Activated CD8-positive, alpha-beta memory T cell treated with anti-CD3 and anti-CD28 coated beads for 1 hour (primary cell): ENCODE data around the gene BEND5.

Source experiments
- DNase-seq, 2 donors: peaks; one replicate each; pipeline ENCODE4 v3.0.0-alpha.2; 2020; ENCODE audit warnings: low read depth in 1 of 2; ENCODE audit errors: extremely low read depth in 1 of 2

Gene BEND5, protein sequence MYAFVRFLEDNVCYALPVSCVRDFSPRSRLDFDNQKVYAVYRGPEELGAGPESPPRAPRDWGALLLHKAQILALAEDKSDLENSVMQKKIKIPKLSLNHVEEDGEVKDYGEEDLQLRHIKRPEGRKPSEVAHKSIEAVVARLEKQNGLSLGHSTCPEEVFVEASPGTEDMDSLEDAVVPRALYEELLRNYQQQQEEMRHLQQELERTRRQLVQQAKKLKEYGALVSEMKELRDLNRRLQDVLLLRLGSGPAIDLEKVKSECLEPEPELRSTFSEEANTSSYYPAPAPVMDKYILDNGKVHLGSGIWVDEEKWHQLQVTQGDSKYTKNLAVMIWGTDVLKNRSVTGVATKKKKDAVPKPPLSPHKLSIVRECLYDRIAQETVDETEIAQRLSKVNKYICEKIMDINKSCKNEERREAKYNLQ

DNA sequence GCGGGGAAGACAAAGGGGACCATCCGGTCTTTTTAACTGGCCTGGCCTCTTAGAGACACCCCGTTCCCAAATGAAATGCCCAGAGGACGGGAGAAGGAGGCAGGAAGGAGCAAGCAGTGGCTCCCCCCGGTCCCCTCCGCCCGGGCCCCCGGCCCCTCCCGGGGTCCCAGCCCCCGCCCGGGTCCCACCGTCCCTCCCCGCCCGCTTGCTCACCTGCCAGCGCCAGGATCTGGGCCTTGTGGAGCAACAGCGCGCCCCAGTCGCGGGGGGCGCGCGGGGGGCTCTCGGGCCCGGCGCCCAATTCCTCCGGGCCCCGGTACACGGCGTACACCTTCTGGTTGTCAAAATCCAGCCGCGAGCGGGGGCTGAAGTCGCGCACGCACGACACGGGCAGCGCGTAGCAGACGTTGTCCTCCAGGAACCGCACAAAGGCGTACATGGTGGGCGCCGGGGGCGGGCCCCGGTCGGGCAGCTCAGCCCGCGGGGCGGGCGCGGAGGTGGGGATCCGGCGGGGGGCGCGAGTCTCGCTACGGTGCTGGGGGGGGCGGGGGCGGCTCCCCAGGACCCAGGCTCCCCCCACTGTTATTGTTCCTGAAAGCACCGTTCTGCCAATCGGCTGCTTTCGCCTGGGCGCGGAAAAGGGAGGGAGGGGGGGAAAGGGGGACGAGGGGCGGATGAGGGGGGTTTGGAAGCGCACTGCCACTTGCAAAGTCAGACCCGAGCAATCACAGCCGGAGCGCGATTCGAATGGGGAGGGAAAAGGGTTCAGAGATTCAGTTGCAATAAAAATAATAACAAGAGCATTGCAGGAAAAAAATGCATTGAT is at the start of gene BEND5:
BEND5 (minus strand) TSS at position 499 of the 826 bp plus-strand sequence; CDS start at position 439, 60 bp downstream.
- DNase-seq, result peak; percentile 21 to 41

DNA sequence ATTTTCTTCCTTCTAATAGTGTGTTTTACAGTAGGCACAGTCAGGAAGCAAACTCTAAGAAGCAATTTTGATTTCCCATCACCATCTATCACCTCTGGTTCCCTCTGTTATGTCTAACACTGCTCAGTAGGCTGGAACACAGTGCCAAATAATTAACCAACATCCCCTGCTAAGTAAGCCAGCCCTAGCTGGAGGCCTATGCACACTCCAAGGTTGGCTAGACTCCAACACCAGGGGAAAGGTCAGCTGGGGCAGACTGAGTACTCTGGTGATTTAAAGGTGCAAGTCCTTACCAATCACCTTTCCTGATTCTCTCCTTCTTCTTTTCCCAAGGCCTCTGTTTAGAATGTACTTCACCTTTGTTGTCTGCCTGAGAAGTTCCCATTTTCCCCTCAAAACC is 46.5 kb upstream of the BEND5 start:
- no peak for DNase-seq

DNA sequence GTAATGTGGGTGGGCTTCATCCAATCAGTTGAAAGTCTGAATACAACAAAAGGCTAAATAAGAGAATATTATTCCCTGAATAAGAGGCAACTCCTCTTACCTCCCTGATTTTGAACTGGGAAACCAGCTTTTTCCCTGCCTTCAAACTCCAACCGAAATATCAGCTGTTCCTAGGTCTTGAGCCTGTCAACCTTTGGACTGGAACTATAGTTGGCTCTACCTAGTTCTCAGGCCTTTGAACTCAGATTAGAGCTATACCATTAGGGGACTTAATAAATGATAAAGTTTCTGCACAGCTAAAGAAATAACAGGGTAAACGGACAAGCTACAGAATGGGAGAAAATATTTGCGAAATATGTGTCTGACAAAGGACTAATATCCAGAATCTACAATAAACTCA is 43.8 kb upstream of the BEND5 start:
- no peak for DNase-seq

DNA sequence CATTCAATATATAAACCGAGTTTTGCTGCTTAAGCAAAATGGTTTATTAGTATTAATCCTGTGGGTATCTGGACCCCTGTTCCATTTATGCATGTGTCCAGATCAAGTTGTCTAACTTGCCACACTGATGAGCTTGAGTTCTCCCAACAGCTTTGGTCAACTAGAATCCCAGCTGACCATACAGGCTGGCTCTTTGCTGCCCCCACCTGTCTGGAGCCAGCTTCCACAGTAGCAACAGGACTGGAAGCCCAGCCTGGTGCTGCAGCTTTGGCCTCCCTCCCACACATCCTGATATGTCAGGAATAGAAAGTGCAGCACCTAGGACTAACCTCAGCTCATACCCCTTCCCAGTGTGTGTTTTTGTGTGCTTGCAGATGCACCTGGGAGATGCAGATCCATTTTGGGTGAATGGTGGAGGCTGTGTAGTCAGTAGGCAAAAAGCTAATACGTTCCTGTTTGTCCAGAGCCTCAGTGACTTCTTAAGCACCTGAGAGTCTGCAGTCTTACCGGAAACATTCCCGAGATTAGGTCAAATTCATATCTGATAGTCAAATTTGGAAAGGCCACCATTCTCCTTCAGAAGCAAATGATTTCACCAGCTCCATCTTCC is 40.9 kb upstream of the BEND5 start:
- no peak for DNase-seq

DNA sequence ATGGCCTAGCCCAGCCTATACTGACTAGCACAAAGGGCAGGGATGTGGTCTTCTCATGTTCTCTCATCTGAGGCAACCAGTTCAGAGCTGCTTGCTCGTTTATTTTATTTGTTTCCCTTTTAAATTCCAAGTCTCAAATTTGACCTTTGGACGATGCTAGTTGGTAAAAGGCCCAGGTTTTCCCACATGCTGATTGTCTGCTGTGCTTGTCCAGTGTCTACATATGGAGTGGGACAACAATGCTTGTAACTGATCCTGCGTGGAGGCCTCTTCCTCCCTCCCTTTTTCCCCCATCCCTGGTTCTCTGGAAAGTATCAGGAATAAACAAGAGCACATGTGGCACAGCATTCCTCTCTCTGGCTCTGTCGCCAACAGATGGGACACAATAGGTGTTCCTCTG is 34.0 kb upstream of the BEND5 start:
- DNase-seq, result no peak

DNA sequence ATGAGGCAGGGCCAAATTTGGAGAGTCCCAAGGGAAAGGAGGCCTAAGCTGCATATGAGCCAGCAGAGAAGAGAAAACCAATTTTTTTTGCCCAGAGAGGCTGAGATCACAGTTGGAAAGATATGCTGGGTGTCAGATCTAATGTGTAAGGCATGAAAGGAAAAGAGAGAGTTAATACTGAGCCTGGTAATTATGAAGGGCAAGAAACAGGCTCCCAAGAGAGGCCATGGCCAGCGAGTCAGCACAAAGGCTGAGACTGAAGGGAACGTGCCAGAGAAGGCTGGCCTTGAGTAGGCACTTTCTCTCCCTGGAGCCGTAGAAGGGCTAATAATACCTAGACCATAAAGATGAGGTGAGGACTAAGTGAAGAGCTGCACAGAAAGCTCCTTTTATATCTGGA is 31.8 kb upstream of the BEND5 start:
- no peak for DNase-seq

DNA sequence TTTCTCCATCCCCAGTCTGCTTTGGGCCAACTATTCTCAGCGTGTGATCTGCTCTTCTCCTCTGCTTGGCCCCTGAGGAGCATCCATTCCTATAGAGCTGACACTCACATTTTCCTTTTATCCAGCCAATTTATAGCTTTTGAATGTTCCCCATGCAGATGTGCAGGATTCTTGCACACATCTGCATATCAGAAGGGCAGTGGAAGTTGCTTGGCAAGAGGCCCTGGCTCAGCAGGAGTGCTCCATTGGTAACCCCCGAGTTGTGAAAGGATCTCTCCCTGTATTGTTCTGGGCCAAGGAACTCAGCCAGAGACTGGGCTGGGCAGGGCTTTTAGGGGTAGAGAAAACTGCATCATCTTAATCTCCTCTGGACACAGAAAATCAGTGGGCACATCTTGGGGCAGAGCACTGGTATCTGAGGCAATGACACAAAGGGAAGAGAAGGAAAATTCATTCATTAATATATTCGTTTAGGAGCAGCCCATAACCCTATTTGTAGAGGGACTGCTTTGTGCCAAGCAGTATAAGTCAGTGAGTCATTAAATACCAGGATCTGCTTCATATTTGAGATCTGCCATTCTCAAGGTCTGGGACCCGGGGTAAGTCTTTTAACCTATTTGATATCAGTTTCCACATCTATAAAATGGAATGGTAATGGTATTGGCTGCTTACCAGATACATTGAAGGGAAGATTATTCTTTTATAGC is 31.0 kb upstream of the BEND5 start:
- DNase-seq, result no peak

DNA sequence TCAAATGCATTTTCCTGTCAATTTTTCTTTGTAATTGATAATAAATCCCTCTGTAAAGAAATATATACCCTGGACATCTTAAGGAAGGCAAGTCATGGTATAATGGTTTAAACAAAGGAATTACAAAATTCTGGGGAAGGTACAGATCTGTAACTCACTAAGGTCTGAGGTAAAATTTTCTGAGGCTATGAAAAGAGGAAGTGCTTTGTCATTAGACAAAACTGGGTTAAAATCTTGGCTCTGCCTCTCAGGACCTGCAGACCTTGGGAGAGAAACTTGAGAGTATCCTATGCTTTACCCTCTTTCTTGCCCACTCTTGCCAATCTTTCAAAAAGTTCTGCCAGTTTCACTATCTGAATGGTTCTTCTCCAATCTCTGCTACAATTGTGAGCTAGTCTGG is 26.8 kb upstream of the BEND5 start:
- no peak for DNase-seq

DNA sequence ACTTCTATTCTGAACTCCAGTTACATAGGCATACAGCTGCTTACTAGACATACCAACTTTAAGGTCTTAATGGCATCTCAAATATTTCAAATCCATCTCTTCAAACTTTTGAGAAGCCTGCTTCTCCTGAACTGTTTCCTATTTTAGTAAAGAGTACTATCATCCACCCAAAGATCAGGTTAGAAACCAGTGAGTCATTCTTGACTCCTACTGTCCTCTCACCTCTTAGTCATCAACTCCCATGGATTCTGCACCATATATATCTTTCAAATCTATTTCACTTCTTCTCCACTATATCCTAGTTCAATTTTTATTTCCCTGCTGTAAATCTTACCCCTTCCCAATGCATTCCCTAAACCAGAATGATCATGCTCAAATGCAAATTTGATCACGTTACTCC is 18.1 kb upstream of the BEND5 start:
- no peak for DNase-seq

DNA sequence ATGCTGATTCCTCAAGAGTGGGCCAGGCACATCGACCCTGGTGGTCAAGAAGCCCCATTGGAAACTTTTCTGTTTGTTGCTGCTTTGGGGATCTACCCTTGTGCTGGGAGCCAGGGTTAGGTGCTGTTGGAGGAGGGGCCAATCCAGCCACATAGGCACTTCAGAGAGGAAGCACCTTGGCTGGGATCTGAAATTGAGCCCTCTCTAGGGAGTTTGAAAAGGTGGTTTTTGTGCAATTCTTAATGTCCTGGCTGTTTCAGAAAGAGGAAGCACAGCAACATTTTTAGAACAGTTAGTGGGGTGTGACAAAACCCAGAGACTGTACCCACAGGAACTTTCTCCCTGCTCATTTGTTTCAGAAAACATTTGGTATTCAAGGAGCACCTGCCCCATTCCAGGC is 17.2 kb upstream of the BEND5 start:
- no peak for DNase-seq

DNA sequence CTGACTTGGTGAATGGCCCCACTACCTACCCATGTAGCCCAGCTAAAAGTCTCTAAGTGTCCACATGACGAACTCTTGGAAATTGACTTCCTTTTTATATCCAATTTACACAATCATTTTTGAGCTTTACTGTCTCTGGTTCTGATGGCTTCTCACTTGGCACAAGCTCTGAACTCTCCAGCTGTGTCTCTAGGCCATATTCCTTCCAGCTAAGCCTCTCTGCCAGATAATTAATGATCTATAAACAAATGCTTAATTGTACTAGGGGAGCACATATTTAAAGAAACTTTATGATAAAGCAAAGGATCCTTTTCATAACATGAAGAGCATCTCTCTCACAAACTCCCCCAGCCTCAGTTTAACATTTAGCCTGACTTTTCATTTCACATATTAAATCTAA is 16.3 kb upstream of the BEND5 start:
- no peak for DNase-seq

DNA sequence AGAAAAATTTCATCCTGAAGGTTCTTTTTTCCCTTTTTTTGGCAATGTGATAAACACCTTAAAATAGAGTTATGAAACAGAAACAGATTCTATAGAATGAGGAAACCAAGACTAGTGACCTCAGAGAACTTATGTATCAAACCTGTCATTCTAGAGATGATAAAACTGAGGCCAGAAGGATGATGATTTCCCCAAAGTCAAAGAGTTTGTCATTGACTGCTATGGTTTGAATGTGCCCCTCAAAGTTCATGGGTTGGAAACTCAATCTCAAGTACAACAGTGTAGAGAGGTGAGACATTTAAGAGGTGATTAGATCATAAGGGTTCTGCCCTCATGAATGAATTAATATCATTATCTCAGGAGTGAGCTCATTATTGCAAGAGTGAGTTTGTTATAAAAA is 13.7 kb upstream of the BEND5 start:
- no peak for DNase-seq

DNA sequence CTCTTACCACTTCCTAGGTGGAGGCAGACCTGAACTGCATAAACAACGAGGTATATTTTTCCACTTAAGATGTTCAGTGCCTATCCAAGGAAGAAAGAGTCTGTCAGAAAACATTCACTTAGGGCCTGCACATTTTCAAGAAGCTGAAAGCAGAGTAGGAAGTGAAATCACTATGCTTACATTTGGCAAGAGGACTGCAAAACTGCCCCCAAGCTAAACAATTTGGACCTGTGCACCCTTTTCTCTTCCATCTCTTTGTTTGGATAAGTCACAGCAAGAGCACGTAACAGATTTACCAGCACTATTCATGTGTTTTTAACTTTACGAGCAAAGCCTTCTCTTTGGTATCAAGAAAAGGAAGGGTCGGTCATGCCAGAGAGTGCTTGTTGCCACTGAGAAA is 13.2 kb upstream of the BEND5 start:
- no peak for DNase-seq

DNA sequence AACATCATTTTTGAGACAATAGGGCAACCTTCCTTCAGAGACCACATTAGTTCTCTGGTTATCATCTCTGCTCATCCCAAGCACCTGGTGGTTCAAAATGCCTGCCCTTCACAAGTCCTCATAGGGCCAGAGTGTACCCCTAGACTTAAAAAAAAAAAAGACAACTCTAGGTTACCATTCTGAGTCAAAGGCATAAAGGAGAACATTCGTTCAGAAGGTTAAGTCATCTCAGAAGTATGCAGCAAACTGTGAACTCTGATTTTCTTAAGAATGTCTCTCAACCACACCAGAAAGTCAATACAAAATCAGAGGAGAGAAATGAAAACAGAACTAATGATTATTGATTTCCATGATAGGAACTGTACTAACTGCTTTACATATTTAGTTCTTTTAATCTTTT is 9.2 kb upstream of the BEND5 start:
- DNase-seq, result no peak

DNA sequence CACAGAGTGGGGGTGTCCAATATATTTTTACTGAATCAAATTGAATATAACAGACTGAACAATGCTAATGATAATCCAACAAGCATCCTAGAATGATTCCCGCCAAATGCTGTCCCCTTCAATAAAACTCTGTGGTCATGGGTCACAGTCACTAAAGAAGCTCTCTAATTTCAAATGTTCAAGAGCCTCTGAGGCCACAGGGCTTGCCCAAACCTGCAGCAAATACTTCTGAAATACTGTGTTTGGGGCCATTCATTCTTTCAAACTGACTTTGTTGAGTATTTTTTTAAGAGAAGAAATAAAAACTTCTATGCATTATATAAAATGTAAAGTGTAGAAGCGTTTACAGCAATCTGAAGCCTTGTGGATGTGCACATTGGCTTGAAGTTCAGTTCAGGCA is 7.6 kb upstream of the BEND5 start:
- no peak for DNase-seq

DNA sequence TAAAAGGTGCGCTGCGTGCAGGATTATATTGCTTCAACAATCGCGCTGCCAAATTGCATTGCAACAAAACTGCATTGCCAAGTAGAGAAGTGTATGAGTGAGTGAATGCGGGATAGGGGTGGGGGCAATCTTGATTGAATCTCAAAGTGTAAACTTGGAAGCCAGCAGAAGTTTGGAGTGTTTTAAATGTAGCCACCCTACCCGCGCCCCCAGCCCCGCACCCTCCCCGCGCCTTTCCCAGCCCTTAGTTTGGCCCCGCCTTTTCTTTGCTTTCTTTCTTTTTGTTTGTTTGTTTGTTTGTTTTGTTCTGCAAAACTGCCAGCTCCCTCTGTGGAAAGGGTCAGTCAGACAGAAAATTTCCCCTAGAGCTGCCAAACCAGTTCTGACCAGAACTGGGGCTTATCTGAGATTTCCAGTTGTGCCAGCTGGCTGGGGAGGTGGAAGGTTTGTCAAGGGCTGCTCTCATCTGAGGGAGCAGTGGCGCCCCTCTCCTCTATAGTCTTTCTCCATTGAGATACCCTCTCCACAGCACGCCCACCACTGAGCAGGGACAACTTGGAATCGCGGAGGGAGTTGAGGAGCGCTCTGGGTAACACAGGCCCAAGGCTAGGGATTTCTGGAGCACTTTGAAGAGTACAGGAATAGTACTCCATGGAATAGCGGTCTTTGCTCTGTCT is 666 bp upstream of the BEND5 start:
- DNase-seq, result no peak

DNA sequence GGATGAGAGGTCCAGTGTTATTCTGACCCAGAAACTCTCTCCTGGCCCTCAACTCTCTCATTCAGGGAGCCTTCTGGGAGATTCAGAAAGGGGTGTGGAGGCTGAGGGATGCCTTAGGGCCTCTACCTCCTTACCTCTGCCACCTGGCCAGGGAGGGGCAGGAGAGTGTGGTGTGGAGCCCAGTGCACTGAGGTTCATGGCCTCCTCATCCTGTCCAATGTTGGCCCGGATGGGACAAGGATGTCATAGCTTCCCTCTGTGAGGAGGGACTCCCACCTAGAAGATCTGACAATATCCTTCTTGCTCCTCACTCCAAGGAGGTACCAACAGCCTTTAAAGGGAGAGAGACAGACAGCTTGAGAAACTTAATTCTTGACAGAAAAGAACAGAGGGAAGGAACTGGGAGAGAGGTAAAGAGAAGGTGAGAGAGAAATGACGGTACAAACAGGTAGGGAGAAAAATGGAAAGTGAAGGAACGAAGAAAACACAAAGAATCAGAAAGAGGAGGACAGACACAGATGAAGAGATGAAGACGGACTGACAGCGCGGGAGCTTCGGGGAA is 779 bp downstream of the BEND5 start:
- DNase-seq, result no peak

DNA sequence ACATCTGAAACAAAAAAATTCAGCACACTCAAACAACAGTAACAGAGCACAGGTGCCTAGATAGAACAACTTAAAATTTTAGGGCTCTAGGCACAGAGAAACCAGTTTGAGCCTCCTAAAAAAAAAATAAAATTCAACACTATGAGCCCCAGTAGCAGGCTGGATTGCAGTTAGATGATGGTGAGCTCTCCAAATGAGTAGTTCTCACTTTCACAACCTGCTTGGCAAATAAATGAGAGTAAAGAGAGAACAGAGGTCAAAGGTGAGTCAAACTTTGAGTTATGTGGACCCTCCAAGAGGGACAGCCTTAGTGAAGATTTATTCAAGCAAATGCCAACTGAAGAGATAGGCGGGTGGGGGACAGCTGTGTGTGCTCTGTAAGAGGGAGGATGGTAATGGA is 3.6 kb downstream of the BEND5 start:
- no peak for DNase-seq

DNA sequence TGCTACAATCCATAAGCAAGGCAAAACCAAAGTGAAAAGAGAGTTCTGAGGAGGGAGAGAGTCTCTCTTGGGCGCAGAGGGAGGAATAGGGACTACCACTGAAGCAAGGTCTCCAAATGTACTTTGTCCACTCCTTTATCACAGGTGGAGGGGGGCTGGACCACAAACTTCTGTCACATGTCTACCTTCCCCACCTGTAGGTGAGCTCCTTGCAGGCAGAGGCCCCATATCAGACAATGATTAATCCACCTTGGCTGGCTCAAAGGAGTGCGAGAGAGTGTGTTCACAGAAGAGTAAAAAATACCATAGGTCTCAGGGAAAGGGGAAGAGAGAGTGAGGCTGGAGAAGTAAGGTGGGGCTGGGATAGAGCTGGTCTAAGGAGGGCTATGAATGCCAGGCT is 4.5 kb downstream of the BEND5 start:
- no peak for DNase-seq

DNA sequence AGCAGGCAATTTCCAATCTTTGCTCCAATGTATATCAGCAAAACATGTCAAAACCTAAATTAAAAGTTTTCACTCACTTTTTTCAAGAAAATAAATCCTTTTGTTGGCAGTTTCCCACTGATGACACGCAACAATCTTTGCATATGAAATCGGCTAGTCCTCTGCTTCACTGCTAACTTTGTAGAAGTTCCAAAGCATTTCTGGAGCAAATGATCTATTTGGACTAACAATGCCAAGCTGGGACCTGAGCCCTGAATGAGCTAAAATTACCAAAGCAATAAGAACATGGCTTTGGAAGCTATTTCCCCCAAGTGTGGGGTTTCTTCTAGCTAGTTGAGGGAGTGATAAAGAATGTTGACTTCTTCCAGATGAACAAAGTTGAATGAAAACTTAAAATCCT is 5.1 kb downstream of the BEND5 start:
- no peak for DNase-seq
